Activated B cell treated with CpG ODN at 0.5 μM for 24 hours (primary cell): Measurements from ENCODE around the gene FAM174A. TPM values are rescaled to one million over a fixed set of nuclear protein-coding genes. Genes with fewer than 3 reads are reported as not detected.

Experiments
- ATAC-seq: fragments of 200-7000 bp; cut with Tn5 transposase; one replicate; pipeline ENCODE4 v1.10.0; 2021; ENCODE audit warnings: low read depth, mild to moderate bottlenecking, moderate library complexity
- CTCF ChIA-PET: fragments of 350-600 bp; sonication (Branson Sonifier 250); formaldehyde crosslinking; loops from one replicate; lab custom pipeline; 2021; ENCODE audit warnings: antibody characterized with exemption; lab: Charles Lee
- POLR2A ChIA-PET: fragments of 350-600 bp; sonication (Branson Sonifier 250); formaldehyde crosslinking; loops from one replicate; lab custom pipeline; 2021; ENCODE audit warnings: antibody characterized with exemption; lab: Charles Lee
- DNase-seq: peaks from one replicate; pipeline ENCODE4 v3.0.0; 2022
- H3K27ac Mint-ChIP-seq: one replicate; pipeline ENCODE4 v1.8.0; 2020; ENCODE audit warnings: mixed read lengths
- H3K27me3 Mint-ChIP-seq: one replicate; pipeline ENCODE4 v1.8.0; 2021; ENCODE audit warnings: mixed read lengths
- H3K36me3 Mint-ChIP-seq: one replicate; pipeline ENCODE4 v1.8.0; 2021; ENCODE audit warnings: low read depth, mixed read lengths
- H3K4me1 Mint-ChIP-seq: one replicate; pipeline ENCODE4 v1.8.0; 2021; ENCODE audit warnings: mixed read lengths
- H3K4me3 Mint-ChIP-seq: one replicate; pipeline ENCODE4 v1.8.0; 2020; ENCODE audit warnings: mild to moderate bottlenecking, mixed read lengths
- H3K9me3 Mint-ChIP-seq: one replicate; pipeline ENCODE4 v1.8.0; 2020; ENCODE audit warnings: mixed read lengths
- CTCF ChIP-seq: fragments of 200-600 bp; IDR thresholded peaks from one replicate; pipeline ENCODE4 v1.8.0; 2022; ENCODE audit warnings: antibody characterized with exemption, mild to moderate bottlenecking
- intact Hi-C: fragments of 100-400 bp; cut with micrococcal nuclease; formaldehyde crosslinking; loops from one replicate; pipeline ENCODE4 v1.15.1; 2024
- total RNA-seq: library from RNA; stranded (reverse); gene quantifications from 2 replicates; pipeline ENCODE4 v1.2.3, GENCODE V29; 2022

The FAM174A gene
- total RNA-seq, 1 donor from 2014 or later: 5.2 TPM

- POLR2A ChIA-PET: no interaction called here
Observed at GRCh38 chr5:100616291-100616690, 81.1 kb downstream of the FAM174A start.

DNA sequence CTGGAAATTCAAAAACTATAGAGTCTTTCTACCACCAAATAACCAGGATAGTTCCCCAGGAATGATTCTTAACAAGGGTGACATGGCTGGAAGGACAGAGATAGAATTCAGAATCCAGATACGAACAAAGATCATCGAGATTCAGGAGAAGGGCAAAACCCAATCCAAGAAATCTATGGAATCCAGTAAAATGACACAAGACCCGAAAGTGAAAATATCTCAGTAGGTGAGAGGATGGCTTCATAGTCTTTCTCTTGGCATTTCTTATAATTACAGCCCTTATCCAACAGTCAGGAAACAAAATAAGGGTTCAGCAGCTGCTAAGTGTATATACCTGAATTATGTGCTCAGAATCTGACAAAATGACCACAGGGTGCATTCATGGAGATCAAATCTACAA lies 81.8 kb downstream of the FAM174A start:
- peaks cover 8% of the 10 kb centered on the region for H3K27me3 Mint-ChIP-seq
- intact Hi-C loops: no loop called here
- no peak for ATAC-seq
- no peaks in the 10 kb centered on the region for H3K4me1 Mint-ChIP-seq
- H3K4me3 Mint-ChIP-seq: no peak overlapping the region
- no peak for TF ChIP-seq CTCF
- no peaks in the 10 kb centered on the region for H3K36me3 Mint-ChIP-seq
- H3K9me3 Mint-ChIP-seq: no peaks in the 10 kb centered on the region
- no peak overlapping the region for H3K27ac Mint-ChIP-seq
- CTCF ChIA-PET: no interaction called here
- no peak for DNase-seq
- POLR2A ChIA-PET: no interaction called here

More at GRCh38 chr5:100616291-100616690, 81.1 kb downstream of the FAM174A start:
- Mint-ChIP-seq H3K4me1 (no peaks in the 10 kb centered on the region), H3K36me3 (no peaks in the 10 kb centered on the region), H3K27ac (no peak overlapping the region), H3K27me3 (peaks cover 9% of the 10 kb centered on the region), H3K9me3 (no peaks in the 10 kb centered on the region), H3K4me3 (no peak overlapping the region)
- TF ChIP-seq CTCF: no peak
- intact Hi-C loops: no loop called here
- ATAC-seq (no peak), DNase-seq (no peak)
- CTCF ChIA-PET: no interaction called here

DNA sequence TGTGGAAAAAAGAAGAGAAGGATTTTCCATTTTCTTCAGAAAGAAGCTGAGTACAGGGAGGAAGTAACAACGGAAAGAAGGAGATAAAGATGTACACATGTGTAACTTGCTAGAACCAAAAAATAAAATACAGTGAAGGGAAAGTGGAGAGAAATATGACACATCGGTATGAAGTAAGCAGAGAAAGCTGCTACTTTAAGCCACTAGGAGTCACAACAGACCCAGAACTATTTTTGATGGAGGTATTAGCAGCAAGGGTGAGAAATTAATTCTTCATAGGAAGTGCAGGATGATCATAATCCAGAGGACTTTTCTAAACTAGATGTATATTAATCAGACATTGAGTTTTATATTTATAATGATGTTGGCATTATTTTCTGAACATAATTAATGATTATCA lies 88.5 kb downstream of the FAM174A start:
- Mint-ChIP-seq H3K36me3 (no peaks in the 10 kb centered on the region), H3K27me3 (no peaks in the 10 kb centered on the region), H3K4me1 (no peaks in the 10 kb centered on the region), H3K9me3 (no peaks in the 10 kb centered on the region), H3K27ac (no peak overlapping the region), H3K4me3 (no peak overlapping the region)
- ATAC-seq (peak; percentile 68), DNase-seq (no peak)
- no peak for TF ChIP-seq CTCF
- CTCF ChIA-PET: interaction anchor here (1.0 to 1.8 kb wide), 8 partner anchors 45 to 767 kb away, joined by 3 to 11 read pairs (median 4); partner anchors contain the start of gene ST8SIA4
- POLR2A ChIA-PET: interaction anchor here (1.0 kb wide), 1 partner anchor 277 kb away, joined by 6 read pairs; no protein-coding TSS in a partner anchor
- intact Hi-C loops: loop anchor here (1.0 to 10.0 kb wide), 9 partner anchors 146 to 1351 kb away; partner anchors contain the start of gene ST8SIA4

- Mint-ChIP-seq H3K4me1 (peaks cover 3% of the 10 kb centered on the region), H3K4me3 (no peak overlapping the region), H3K36me3 (no peaks in the 10 kb centered on the region), H3K27ac (no peak overlapping the region), H3K9me3 (no peaks in the 10 kb centered on the region), H3K27me3 (no peaks in the 10 kb centered on the region)
- intact Hi-C loops: no loop called here
- CTCF ChIA-PET: no interaction called here
- no peak for TF ChIP-seq CTCF
- POLR2A ChIA-PET: interaction anchor here (0.6 kb wide), 1 partner anchor 281 kb away, joined by 3 read pairs; no protein-coding TSS in a partner anchor
- DNase-seq (no peak), ATAC-seq (no peak)
Observed at GRCh38 chr5:100634937-100635534, 99.9 kb downstream of the FAM174A start.
